Stimulated activated naive B cell treated with anti-CD40 and anti-IgM and Interleukin-4, amounts not matched to agents 10 μg/mL and 1 μg/mL and 100 μg/mL, for 72 hours (primary cell): ENCODE data around the gene MGRN1.

Source experiments
- ATAC-seq, 2 donors: fragments of 150-1000 bp; cut with Tn5 transposase; replicated peaks; 2 replicates each; pipeline ENCODE4 v1.10.0; 2021; ENCODE audit warnings: moderate library complexity in 1 of 2
- DNase-seq: peaks from one replicate; pipeline ENCODE4 v3.0.0; 2021
- H3K27ac Mint-ChIP-seq: one replicate; pipeline ENCODE4 v1.8.0; 2022; ENCODE audit warnings: mild to moderate bottlenecking, mixed read lengths
- H3K27me3 Mint-ChIP-seq, 2 donors: one replicate each; pipeline ENCODE4 v1.8.0; 2022; ENCODE audit warnings: mixed read lengths in 2 of 2
- H3K36me3 Mint-ChIP-seq, 2 donors: one replicate each; pipeline ENCODE4 v1.8.0; 2022; ENCODE audit warnings: mixed read lengths in 2 of 2, mild to moderate bottlenecking in 1 of 2
- H3K4me1 Mint-ChIP-seq, 2 donors: one replicate each; pipeline ENCODE4 v1.8.0; 2022; ENCODE audit warnings: mixed read lengths in 2 of 2, mild to moderate bottlenecking in 1 of 2
- H3K4me3 Mint-ChIP-seq, 2 donors: one replicate each; pipeline ENCODE4 v1.8.0; 2022; ENCODE audit warnings: mild to moderate bottlenecking in 2 of 2, mixed read lengths in 2 of 2, moderate library complexity in 1 of 2
- H3K9me3 Mint-ChIP-seq, 2 donors: one replicate each; pipeline ENCODE4 v1.8.0; 2022; ENCODE audit warnings: mixed read lengths in 2 of 2, mild to moderate bottlenecking in 1 of 2

Gene MGRN1

DNA sequence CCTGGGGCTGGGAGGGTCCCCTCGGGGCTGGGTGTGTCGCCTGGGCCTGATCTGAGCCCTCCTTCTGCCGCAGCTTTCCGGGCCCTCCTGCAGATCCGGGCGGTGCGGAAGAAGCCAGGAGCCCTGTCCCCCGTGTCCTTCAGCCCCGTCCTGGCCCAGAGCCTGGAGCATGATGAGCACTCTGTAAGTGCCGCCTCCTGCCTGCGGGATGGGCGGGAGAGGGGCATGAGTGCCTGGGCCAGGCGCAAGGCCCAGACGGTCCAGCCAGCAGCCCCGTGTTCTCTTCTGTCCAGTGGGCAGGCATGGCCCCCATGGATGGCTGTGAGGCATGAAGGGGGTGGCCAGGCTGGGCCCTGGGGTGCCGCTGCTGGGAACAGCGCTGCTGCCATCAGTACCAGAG is 52.8 kb downstream of the MGRN1 start:
- peaks cover 29 to 47% of the 10 kb centered on the region in 2 donors for H3K36me3 Mint-ChIP-seq
- no peak for DNase-seq
- H3K27ac Mint-ChIP-seq, result no peak overlapping the region
- H3K27me3 Mint-ChIP-seq, result no peaks in the 10 kb centered on the region
- H3K4me3 Mint-ChIP-seq, result no peak overlapping the region
- no peaks in the 10 kb centered on the region for H3K9me3 Mint-ChIP-seq
- H3K4me1 Mint-ChIP-seq, result peaks cover 11 to 12% of the 10 kb centered on the region in 2 donors
- ATAC-seq, result no peak

GRCh38 chr16:4677994-4678393 is 53.4 kb downstream of the MGRN1 start:
- H3K27me3 Mint-ChIP-seq, result no peaks in the 10 kb centered on the region
- no peak overlapping the region for H3K4me3 Mint-ChIP-seq
- ATAC-seq (no peak), DNase-seq (no peak)
- peaks cover 31 to 49% of the 10 kb centered on the region in 2 donors for H3K36me3 Mint-ChIP-seq
- no peaks in the 10 kb centered on the region for H3K9me3 Mint-ChIP-seq
- no peak overlapping the region for H3K27ac Mint-ChIP-seq
- peaks cover 11 to 12% of the 10 kb centered on the region in 2 donors for H3K4me1 Mint-ChIP-seq

GRCh38 chr16:4678596-4678995 is 54.0 kb downstream of the MGRN1 start:
- Mint-ChIP-seq H3K4me1 (peaks cover 11 to 12% of the 10 kb centered on the region in 2 donors), H3K9me3 (no peaks in the 10 kb centered on the region), H3K27ac (peak overlapping the region; percentile 5), H3K36me3 (peaks cover 33 to 51% of the 10 kb centered on the region in 2 donors), H3K27me3 (no peaks in the 10 kb centered on the region), H3K4me3 (no peak overlapping the region)
- DNase-seq (no peak), ATAC-seq (no peak)

GRCh38 chr16:4679156-4679849 is 54.7 kb downstream of the MGRN1 start:
- ATAC-seq (no peak), DNase-seq (no peak)
- peaks cover 11 to 12% of the 10 kb centered on the region in 2 donors for H3K4me1 Mint-ChIP-seq
- H3K27me3 Mint-ChIP-seq, result no peaks in the 10 kb centered on the region
- no peak overlapping the region for H3K27ac Mint-ChIP-seq
- H3K36me3 Mint-ChIP-seq, result peaks cover 31 to 49% of the 10 kb centered on the region in 2 donors
- no peaks in the 10 kb centered on the region for H3K9me3 Mint-ChIP-seq
- no peak overlapping the region for H3K4me3 Mint-ChIP-seq

- ATAC-seq (peak in 1 of 2 donors; percentile 35), DNase-seq (no peak)
- Mint-ChIP-seq H3K4me3 (peak overlapping the region in 1 of 2 donors; percentile 48), H3K27ac (no peak overlapping the region), H3K36me3 (peaks cover 34 to 52% of the 10 kb centered on the region in 2 donors), H3K9me3 (no peaks in the 10 kb centered on the region), H3K4me1 (peaks cover 11 to 12% of the 10 kb centered on the region in 2 donors), H3K27me3 (no peaks in the 10 kb centered on the region)
These were observed 55.4 kb downstream of the MGRN1 start for GRCh38 chr16:4679850-4680636.

GRCh38 chr16:4680673-4681470 is 56.2 kb downstream of the MGRN1 start:
- Mint-ChIP-seq H3K36me3 (peaks cover 35 to 52% of the 10 kb centered on the region in 2 donors), H3K9me3 (no peaks in the 10 kb centered on the region), H3K4me3 (no peak overlapping the region), H3K4me1 (peaks cover 7 to 12% of the 10 kb centered on the region in 2 donors), H3K27me3 (no peaks in the 10 kb centered on the region), H3K27ac (peak overlapping the region; percentile 71)
- ATAC-seq, result no peak
- no peak for DNase-seq

- DNase-seq (no peak), ATAC-seq (no peak)
- Mint-ChIP-seq H3K36me3 (peaks cover 33 to 52% of the 10 kb centered on the region in 2 donors), H3K27me3 (no peaks in the 10 kb centered on the region), H3K4me3 (no peak overlapping the region), H3K27ac (no peak overlapping the region), H3K4me1 (peaks cover 0 to 6% of the 10 kb centered on the region in 2 donors), H3K9me3 (no peaks in the 10 kb centered on the region)
These were observed 57.0 kb downstream of the MGRN1 start for GRCh38 chr16:4681471-4682083.

- H3K9me3 Mint-ChIP-seq, result no peaks in the 10 kb centered on the region
- peaks cover 0 to 6% of the 10 kb centered on the region in 2 donors for H3K4me1 Mint-ChIP-seq
- ATAC-seq (no peak), DNase-seq (no peak)
- no peak overlapping the region for H3K4me3 Mint-ChIP-seq
- H3K27me3 Mint-ChIP-seq, result no peaks in the 10 kb centered on the region
- H3K27ac Mint-ChIP-seq, result no peak overlapping the region
- H3K36me3 Mint-ChIP-seq, result peaks cover 33 to 51% of the 10 kb centered on the region in 2 donors
These were observed 57.5 kb downstream of the MGRN1 start for GRCh38 chr16:4682084-4682591.

DNA sequence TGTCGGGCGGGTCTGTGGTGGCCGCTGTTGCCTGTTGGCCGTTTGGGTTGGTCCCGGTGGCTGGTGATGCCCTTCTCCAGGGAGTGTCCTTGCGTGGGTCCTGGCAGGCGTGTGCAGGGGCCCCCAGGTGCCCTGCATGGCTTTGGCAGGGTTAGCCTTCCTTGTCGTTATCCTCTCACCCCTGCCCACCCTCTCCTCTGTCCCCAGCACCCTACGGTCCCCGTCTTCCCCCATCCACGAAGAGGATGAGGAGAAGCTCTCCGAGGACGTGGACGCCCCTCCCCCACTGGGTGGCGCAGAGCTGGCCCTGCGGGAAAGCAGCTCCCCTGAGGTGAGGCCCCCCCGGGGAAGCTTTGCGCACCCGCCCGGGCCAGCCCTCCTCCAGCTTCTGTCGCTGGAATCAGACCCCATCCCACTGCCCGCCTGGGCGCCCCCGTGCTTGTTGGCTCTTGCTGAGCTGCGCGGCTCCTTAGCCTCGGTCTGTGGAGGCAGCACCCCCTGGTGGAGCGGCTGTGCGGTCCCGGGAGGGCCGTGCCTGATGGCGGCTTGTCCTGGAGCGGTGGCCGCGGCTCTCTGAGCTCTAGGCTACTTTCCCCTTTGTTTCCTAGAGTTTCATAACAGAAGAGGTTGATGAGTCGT is 58.1 kb downstream of the MGRN1 start:
- H3K27ac Mint-ChIP-seq, result peak overlapping the region; percentile 9
- no peak overlapping the region for H3K4me3 Mint-ChIP-seq
- peaks cover 0 to 6% of the 10 kb centered on the region in 2 donors for H3K4me1 Mint-ChIP-seq
- DNase-seq (no peak), ATAC-seq (peak; percentile 43 to 48)
- no peaks in the 10 kb centered on the region for H3K9me3 Mint-ChIP-seq
- H3K36me3 Mint-ChIP-seq, result peaks cover 32 to 53% of the 10 kb centered on the region in 2 donors
- H3K27me3 Mint-ChIP-seq, result no peaks in the 10 kb centered on the region

DNA sequence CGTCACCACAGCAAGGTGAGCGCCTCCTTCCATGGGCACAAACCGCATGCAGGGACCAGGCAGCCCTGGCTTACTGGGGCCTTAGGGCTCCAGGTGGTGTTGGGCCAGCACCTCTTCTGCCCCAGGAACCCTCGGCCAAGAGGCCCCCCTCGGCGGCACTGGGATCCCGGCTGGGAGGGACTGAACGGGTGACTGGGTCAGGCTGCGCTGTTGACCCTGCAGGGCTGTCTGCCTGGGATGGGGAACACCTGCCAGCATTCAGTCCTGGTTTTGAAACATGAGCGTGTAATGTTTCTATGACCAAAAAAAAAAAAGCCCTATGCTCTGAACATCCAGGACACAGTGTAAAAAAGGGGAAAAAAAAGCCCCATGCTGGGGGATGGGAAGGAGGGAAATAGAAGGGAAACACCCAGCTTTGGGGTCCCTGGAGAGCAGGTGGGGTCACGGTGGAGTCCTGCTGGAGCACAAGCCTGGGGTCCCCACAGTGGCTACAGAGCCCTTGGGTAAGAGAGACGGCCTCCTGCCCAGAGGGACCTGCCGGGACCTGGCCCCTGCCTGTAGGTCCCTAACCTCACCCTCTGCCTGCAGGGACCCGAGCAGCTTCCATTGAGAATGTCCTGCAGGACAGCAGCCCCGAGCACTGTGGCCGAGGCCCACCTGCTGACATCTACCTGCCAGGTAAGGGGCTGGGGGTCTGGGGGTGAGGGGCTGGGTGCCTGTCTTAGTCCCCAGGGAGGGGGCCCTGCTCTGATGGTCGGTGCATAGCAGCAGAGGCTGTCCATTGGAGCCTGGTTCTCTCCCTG is 58.8 kb downstream of the MGRN1 start:
- ATAC-seq (no peak), DNase-seq (no peak)
- Mint-ChIP-seq H3K4me1 (peaks cover 0 to 2% of the 10 kb centered on the region in 2 donors), H3K27ac (peak overlapping the region; percentile 42), H3K4me3 (no peak overlapping the region), H3K27me3 (no peaks in the 10 kb centered on the region), H3K9me3 (no peaks in the 10 kb centered on the region), H3K36me3 (peaks cover 30 to 53% of the 10 kb centered on the region in 2 donors)

DNA sequence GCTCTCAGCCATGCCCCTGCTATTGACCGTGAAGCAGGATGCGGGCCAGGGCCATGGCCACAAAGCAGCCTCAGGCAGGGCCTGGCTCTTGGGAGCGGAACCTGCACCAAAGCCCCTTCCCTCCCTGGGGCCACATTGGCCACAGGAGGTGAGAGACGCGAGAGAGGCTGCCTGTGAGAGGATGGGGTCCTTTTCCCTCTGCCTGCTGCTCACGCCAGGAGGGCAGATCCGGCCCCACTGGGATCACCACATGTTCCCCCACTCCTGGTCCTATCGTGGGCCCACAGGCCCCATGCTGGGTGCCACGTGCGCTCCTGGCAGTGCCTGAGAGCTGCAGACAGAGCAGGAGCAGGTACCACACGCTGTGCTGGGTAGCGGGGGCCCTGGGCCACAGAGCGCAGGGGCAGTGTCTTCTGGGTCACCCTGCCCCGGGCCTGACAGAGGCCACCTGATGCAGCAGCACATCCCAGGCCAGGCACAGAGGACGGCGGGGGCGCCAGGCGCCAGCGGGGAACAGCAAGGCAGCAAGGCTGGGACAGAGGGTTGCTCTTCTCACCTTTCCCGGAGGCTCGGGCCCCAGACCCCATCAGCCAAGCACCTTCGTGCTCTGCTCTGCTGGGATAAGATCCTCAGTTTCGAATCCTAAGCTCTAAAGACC is 59.6 kb downstream of the MGRN1 start:
- ATAC-seq (no peak), DNase-seq (no peak)
- H3K27ac Mint-ChIP-seq, result no peak overlapping the region
- peaks cover 0 to 4% of the 10 kb centered on the region in 2 donors for H3K4me1 Mint-ChIP-seq
- no peaks in the 10 kb centered on the region for H3K27me3 Mint-ChIP-seq
- no peaks in the 10 kb centered on the region for H3K9me3 Mint-ChIP-seq
- no peak overlapping the region for H3K4me3 Mint-ChIP-seq
- peaks cover 31 to 59% of the 10 kb centered on the region in 2 donors for H3K36me3 Mint-ChIP-seq

DNA sequence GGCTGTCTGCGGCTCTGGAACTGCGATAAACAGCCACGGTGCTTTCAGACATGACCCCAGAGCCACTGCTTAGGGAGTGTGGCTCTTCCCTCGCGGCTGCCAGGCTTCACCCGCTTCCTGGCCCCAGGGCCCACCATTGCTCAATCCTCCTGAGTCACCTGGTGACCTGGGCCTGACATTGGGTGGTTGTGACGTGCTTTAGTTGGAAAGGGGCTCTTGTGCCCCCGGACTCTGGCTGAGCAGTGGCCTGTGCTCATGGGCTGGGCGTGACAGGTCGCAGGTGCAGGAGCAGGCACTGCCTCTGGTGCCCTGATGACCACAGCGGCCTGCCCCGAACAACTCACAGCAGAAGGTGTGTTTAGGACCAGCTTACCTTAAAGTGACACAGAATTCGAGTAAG is 60.1 kb downstream of the MGRN1 start:
- H3K27ac Mint-ChIP-seq, result peak overlapping the region; percentile 34
- H3K27me3 Mint-ChIP-seq, result no peaks in the 10 kb centered on the region
- DNase-seq (no peak), ATAC-seq (no peak)
- H3K36me3 Mint-ChIP-seq, result peaks cover 31 to 59% of the 10 kb centered on the region in 2 donors
- H3K4me1 Mint-ChIP-seq, result peaks cover 0 to 4% of the 10 kb centered on the region in 2 donors
- H3K9me3 Mint-ChIP-seq, result no peaks in the 10 kb centered on the region
- H3K4me3 Mint-ChIP-seq, result no peak overlapping the region
